ENCODE measurements around the gene C11orf21. TPM values are rescaled to one million over a fixed set of nuclear protein-coding genes. Genes with fewer than 3 reads are reported as not detected.

C11orf21 gene
- total and polyA plus RNA-seq, 2 experiments from 2014 or later, result 0.17 to 0.68 TPM

DNA sequence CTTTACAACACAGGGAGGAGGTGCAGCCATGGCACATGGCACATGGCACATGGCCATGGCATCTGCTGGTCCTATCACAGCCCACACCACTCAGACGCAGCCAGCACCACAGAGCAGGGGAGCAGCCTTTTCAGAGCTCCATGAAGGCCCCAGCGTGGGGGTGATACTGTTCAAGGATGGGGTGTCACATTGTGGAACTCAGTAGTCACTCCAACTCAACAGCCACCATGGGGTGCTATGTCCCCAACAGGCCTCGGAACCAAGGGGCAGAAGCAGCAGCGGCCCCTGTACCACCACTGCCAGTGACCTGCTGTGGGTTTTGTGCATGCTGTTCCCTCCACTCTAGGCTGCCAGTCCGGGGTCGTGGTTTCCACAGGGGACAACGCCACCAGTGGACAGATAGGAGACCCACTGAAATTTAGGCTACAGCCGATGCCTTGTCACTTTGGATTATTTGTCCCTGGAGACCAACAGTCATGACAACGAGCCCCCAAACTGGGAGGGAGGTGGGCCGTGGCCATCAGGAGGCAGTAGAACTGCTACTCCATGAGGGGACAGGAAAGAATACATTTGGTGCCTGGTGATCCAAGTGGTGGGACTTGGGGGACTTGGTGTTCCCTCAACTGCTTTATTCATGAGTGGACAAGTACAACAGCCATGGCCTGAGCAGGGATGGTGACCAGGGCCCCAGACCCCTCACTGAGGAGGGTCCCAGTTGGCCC lies 45.0 kb upstream of the C11orf21 start:
- no peak for DNase-seq (ENCODE audit: low spot score)
- H3K4me2 ChIP-seq, result no peak overlapping the region
- no peak overlapping the region for H2AFZ ChIP-seq
- H3K36me3 ChIP-seq (replicated peaks; ENCODE audit: insufficient read depth, low read depth), result no peaks in the 10 kb centered on the region
- H3K9me2 ChIP-seq (replicated peaks; ENCODE audit: insufficient read depth), result no peaks in the 10 kb centered on the region
- H3K27ac ChIP-seq, result no peak overlapping the region
- no peaks in the 10 kb centered on the region for H3K27me3 ChIP-seq
- H4K20me1 ChIP-seq (ENCODE audit: insufficient read depth, poor library complexity, severe bottlenecking), result no peaks in the 10 kb centered on the region
- WGBS (ENCODE audit: low lambda C conversion rate, missing lambda C conversion rate), result 80% methylated on average over 10 of the region's 10 CpGs
- no peaks in the 10 kb centered on the region for H3K9me3 ChIP-seq (ENCODE audit: low read depth)
- no peak overlapping the region for H3K4me3 ChIP-seq
- TF ChIP-seq EZH2 (IDR thresholded peaks at IDR 0.05; ENCODE audit: borderline replicate concordance) (no peak), CTCF (IDR thresholded peaks at IDR 0.05; ENCODE audit: poor library complexity) (no peak), EZH2phosphoT487 (IDR thresholded peaks at IDR 0.05; ENCODE audit: low read depth, severe bottlenecking, unreplicated experiment) (no peak)
- H3K4me1 ChIP-seq (ENCODE audit: insufficient read depth), result no peaks in the 10 kb centered on the region
- H3K79me2 ChIP-seq, result no peaks in the 10 kb centered on the region

GRCh38 chr11:2346014-2346413 lies 44.3 kb upstream of the C11orf21 start:
- Histone ChIP-seq H3K27me3 (no peaks in the 10 kb centered on the region), H3K79me2 (no peaks in the 10 kb centered on the region), H3K9me2 (replicated peaks; ENCODE audit: insufficient read depth) (no peaks in the 10 kb centered on the region), H2AFZ (no peak overlapping the region), H3K9me3 (ENCODE audit: low read depth) (no peaks in the 10 kb centered on the region), H3K4me3 (no peak overlapping the region), H3K36me3 (replicated peaks; ENCODE audit: insufficient read depth, low read depth) (no peaks in the 10 kb centered on the region), H3K4me2 (no peak overlapping the region), H3K4me1 (ENCODE audit: insufficient read depth) (no peaks in the 10 kb centered on the region), H4K20me1 (ENCODE audit: insufficient read depth, poor library complexity, severe bottlenecking) (no peaks in the 10 kb centered on the region), H3K27ac (no peak overlapping the region)
- TF ChIP-seq CTCF (IDR thresholded peaks at IDR 0.05; ENCODE audit: poor library complexity) (no peak), EZH2 (IDR thresholded peaks at IDR 0.05; ENCODE audit: borderline replicate concordance) (no peak), EZH2phosphoT487 (IDR thresholded peaks at IDR 0.05; ENCODE audit: low read depth, severe bottlenecking, unreplicated experiment) (no peak)
- DNase-seq (ENCODE audit: low spot score), result no peak
- whole genome bisulfite sequencing (ENCODE audit: low lambda C conversion rate, missing lambda C conversion rate), result 73% methylated on average over 4 of the region's 4 CpGs

DNA sequence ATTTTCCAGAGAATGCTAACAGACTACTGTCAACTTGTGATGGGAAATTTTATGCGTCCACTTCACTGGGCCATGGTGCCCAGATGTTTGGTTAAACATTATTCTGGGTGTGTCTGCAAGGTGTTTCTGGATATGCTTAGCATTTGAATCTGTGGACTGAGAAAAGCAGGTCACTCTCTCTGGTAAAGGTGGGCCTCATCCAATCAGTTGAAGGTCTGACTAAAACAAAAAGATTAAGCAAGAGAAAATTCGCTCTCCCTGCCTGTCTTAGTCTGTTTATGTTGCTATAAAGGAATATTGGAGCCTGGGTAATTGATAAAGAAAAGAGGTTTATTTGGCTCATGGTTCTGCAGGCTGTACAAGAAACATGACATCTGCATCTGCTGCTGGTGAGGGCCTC lies 43.3 kb upstream of the C11orf21 start:
- TF ChIP-seq EZH2 (IDR thresholded peaks at IDR 0.05; ENCODE audit: borderline replicate concordance), result no peak
- TF ChIP-seq EZH2phosphoT487 (IDR thresholded peaks at IDR 0.05; ENCODE audit: low read depth, severe bottlenecking, unreplicated experiment), result no peak
- no peak for TF ChIP-seq CTCF (IDR thresholded peaks at IDR 0.05; ENCODE audit: poor library complexity)
- Histone ChIP-seq H3K9me2 (replicated peaks; ENCODE audit: insufficient read depth) (no peaks in the 10 kb centered on the region), H3K27ac (no peak overlapping the region), H4K20me1 (ENCODE audit: insufficient read depth, poor library complexity, severe bottlenecking) (no peaks in the 10 kb centered on the region), H3K4me1 (ENCODE audit: insufficient read depth) (no peaks in the 10 kb centered on the region), H3K27me3 (no peaks in the 10 kb centered on the region), H3K9me3 (ENCODE audit: low read depth) (no peaks in the 10 kb centered on the region), H3K79me2 (no peaks in the 10 kb centered on the region), H2AFZ (no peak overlapping the region), H3K36me3 (replicated peaks; ENCODE audit: insufficient read depth, low read depth) (no peaks in the 10 kb centered on the region), H3K4me3 (no peak overlapping the region), H3K4me2 (no peak overlapping the region)
- WGBS (ENCODE audit: low lambda C conversion rate, missing lambda C conversion rate), result 71% methylated on average over 2 of the region's 2 CpGs
- DNase-seq (ENCODE audit: low spot score), result no peak

Data from hepatocyte (in vitro differentiated cells).